Calu3 (cell line): ENCODE measurements around the gene SRRT. TPM values are rescaled to one million over a fixed set of nuclear protein-coding genes. Genes with fewer than 3 reads are reported as not detected.

Source experiments
- BruUV-seq: library from RNA; stranded (reverse); fragments of 400-500 nt; replicated peaks from 2 replicates; lab custom pipeline; 2021; lab: Mats Ljungman, UMichigan
- CTCF ChIA-PET: fragments of 300-600 bp; sonication (Branson Sonifier 250); formaldehyde crosslinking; loops from one replicate; lab custom pipeline; 2022; ENCODE audit warnings: antibody characterized with exemption; lab: Charles Lee
- DNase-seq: peaks from one replicate; pipeline ENCODE4 v3.0.0; 2022
- H3K27ac Mint-ChIP-seq: one replicate; pipeline ENCODE4 v1.8.0; 2022; ENCODE audit warnings: mixed read lengths; ENCODE audit not compliant: unreplicated experiment
- H3K27me3 Mint-ChIP-seq: one replicate; pipeline ENCODE4 v1.8.0; 2022; ENCODE audit warnings: mixed read lengths; ENCODE audit not compliant: unreplicated experiment
- H3K36me3 Mint-ChIP-seq: one replicate; pipeline ENCODE4 v1.8.0; 2022; ENCODE audit warnings: mild to moderate bottlenecking, moderate library complexity, mixed read lengths; ENCODE audit not compliant: insufficient read depth, unreplicated experiment
- H3K4me1 Mint-ChIP-seq: one replicate; pipeline ENCODE4 v1.8.0; 2022; ENCODE audit warnings: mild to moderate bottlenecking, low read depth, mixed read lengths; ENCODE audit not compliant: unreplicated experiment
- H3K4me3 Mint-ChIP-seq: one replicate; pipeline ENCODE4 v1.8.0; 2022; ENCODE audit warnings: mild to moderate bottlenecking, low read depth, moderate library complexity, mixed read lengths; ENCODE audit not compliant: unreplicated experiment
- H3K9me3 Mint-ChIP-seq: one replicate; pipeline ENCODE4 v1.8.0; 2022; ENCODE audit warnings: low read depth, mixed read lengths; ENCODE audit not compliant: unreplicated experiment
- intact Hi-C: fragments of 100-400 bp; cut with micrococcal nuclease; formaldehyde crosslinking; loops from one replicate; pipeline ENCODE4 v1.10.0; 2022; ENCODE audit not compliant: unreplicated experiment
- total RNA-seq: library from RNA; stranded (reverse); gene quantifications from 2 replicates; pipeline ENCODE4 v1.2.3, GENCODE V29; 2022
- TF ChIP-seq, protein P1 (sequence below): fragments of 200-600 bp; IDR thresholded peaks from one replicate; pipeline ENCODE4 v1.8.0; 2022; ENCODE audit warnings: antibody characterized with exemption; ENCODE audit not compliant: unreplicated experiment

Gene SRRT
- total RNA-seq, 1 experiment from 2014 or later = 151 TPM

DNA sequence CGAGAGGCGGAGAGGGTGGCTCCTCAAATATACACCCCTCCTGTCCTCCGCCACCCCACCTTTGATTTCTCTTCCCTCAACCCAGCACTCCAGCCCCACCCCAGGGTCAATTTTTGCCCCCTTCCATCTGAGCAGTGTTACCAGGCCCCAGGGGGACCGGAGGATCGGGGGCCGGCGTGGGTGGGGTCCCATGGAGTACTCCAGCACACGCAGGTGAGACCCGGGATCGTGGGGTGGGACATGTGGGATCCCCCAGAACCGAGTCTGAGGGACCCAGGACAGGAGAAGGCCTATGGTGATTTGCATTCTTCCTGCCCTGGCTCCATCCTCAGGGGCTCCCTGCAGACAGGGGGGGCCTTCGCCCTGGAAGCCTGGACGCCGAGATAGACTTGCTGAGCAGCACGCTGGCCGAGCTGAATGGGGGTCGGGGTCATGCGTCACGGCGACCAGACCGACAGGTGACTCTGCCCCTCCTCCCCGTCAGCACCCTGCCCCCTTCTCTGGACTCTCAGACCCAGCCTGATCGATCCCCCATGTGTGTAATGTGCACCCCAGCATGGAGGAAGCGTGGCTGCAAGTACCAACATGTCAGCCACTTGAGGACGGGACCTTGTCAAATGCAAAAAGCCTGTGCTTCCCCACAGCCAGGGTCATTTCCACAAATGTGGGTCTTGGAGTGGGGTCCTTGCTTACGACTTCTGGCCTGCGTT is 7.0 kb upstream of the SRRT start:
- H3K27me3 Mint-ChIP-seq = no peaks in the 10 kb centered on the region
- intact Hi-C loops = no loop called here
- CTCF ChIA-PET = no interaction called here
- peak overlapping the region; percentile 79 for H3K4me3 Mint-ChIP-seq
- no peaks in the 10 kb centered on the region for H3K9me3 Mint-ChIP-seq
- BruUV-seq = no TSS peak
- DNase-seq = no peak
- peak overlapping the region; percentile 91 for H3K27ac Mint-ChIP-seq
- peaks cover 50% of the 10 kb centered on the region for H3K36me3 Mint-ChIP-seq
- no peaks in the 10 kb centered on the region for H3K4me1 Mint-ChIP-seq
- TF ChIP-seq, protein P1, sequence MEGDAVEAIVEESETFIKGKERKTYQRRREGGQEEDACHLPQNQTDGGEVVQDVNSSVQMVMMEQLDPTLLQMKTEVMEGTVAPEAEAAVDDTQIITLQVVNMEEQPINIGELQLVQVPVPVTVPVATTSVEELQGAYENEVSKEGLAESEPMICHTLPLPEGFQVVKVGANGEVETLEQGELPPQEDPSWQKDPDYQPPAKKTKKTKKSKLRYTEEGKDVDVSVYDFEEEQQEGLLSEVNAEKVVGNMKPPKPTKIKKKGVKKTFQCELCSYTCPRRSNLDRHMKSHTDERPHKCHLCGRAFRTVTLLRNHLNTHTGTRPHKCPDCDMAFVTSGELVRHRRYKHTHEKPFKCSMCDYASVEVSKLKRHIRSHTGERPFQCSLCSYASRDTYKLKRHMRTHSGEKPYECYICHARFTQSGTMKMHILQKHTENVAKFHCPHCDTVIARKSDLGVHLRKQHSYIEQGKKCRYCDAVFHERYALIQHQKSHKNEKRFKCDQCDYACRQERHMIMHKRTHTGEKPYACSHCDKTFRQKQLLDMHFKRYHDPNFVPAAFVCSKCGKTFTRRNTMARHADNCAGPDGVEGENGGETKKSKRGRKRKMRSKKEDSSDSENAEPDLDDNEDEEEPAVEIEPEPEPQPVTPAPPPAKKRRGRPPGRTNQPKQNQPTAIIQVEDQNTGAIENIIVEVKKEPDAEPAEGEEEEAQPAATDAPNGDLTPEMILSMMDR = no peak

DNA sequence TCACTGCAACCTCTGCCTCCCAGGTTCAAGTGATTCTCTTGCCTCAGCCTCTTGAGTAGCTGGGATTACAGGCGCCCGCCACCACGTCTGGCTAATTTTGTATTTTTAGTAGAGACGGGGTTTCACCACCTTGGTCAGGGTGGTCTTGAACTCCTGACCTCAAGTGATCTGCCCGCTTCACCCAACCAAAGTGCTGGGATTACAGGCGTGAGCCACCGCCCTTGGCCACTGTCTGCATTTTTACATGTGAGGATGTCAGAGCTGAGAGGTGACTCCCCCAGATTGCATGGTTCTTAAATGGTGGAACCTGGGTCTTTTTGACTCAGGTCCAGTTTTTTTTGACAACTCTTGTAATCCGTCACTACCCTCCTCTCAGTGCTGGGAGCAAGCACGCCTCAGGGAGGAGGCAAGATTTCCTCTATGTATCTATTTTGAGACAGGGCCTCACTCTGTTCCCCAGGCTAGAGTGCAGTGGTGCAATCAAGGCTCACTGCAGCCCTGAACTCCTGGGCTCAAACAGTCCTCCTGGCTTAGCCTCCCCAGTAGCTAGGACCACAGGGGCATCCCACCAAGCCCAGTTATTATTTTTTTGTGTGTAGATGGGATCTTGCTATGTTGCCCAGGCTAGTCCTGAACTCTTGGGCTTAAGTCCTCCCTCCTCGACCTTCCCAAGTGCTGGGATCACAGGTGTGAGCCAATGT is 1.2 kb upstream of the SRRT start:
- Mint-ChIP-seq H3K4me1 (peaks cover 10% of the 10 kb centered on the region), H3K27ac (peak overlapping the region; percentile 97), H3K27me3 (no peaks in the 10 kb centered on the region), H3K9me3 (no peaks in the 10 kb centered on the region), H3K36me3 (peaks cover 58% of the 10 kb centered on the region), H3K4me3 (peak overlapping the region; percentile 97)
- CTCF ChIA-PET = interaction anchor here (1.3 kb wide), 1 partner anchor 168 kb away, joined by 5 read pairs; the partner anchor contains the start of gene POP7
- DNase-seq = no peak
- no TSS peak for BruUV-seq
- TF ChIP-seq, protein P1 = no peak
- intact Hi-C loops = no loop called here

DNA sequence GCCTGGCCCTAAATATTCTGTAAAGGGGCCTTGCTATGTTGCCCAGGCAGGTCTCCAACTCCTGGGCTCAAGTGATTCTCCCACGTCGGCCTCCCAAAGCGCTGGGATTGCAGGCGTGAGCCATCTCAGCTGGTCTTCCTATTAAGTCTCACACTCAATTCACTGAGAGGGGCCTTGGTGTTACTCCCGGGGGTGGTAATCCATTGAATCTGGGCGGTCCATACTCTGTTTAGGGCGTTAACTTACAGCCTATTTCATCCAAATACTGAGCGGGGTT is 665 bp upstream of the SRRT start:
- CTCF ChIA-PET = interaction anchor here (1.3 to 2.0 kb wide), 2 partner anchors 15 to 169 kb away, joined by 5 to 8 read pairs; partner anchors contain the start of genes POP7 and UFSP1
- Mint-ChIP-seq H3K27me3 (no peaks in the 10 kb centered on the region), H3K27ac (peak overlapping the region; percentile 97), H3K36me3 (peaks cover 53% of the 10 kb centered on the region), H3K4me1 (peaks cover 10% of the 10 kb centered on the region), H3K9me3 (no peaks in the 10 kb centered on the region), H3K4me3 (peak overlapping the region; percentile 97)
- TF ChIP-seq, protein P1 = no peak
- intact Hi-C loops = no loop called here
- no peak for DNase-seq
- no TSS peak for BruUV-seq

DNA sequence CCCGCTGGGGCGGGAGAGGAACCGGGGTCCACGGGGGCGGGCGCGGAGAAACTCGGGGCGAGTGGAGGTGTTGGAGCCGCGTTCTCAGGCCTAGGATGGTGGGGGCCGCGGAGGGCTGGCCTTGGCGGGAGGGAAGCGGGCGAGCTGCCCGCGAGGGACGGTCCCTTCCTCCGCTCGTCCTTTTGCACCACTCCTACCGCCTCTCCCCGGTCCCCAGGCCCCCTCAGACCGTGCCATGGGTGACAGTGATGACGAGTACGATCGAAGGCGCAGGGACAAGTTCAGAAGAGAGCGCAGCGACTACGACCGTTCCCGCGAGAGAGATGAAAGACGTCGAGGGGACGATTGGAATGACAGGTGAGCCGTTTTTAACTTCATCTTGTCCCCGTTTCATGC is 451 bp downstream of the SRRT start:
- Mint-ChIP-seq H3K36me3 (peaks cover 63% of the 10 kb centered on the region), H3K27me3 (no peaks in the 10 kb centered on the region), H3K9me3 (no peaks in the 10 kb centered on the region), H3K4me1 (peaks cover 10% of the 10 kb centered on the region), H3K4me3 (peak overlapping the region; percentile 97), H3K27ac (peak overlapping the region; percentile 97)
- no peak for DNase-seq
- TF ChIP-seq, protein P1 = no peak
- CTCF ChIA-PET = interaction anchor here (0.6 to 2.0 kb wide), 5 partner anchors 14 to 595 kb away, joined by 3 to 8 read pairs (median 5); partner anchors contain the start of gene UFSP1
- intact Hi-C loops = no loop called here
- BruUV-seq = no TSS peak
